Fibroblast of the conjunctiva (primary cell): ENCODE data around the gene VPS16.

Experiments used
- DNase-seq: peaks from one replicate; pipeline ENCODE4 v3.0.0-alpha.2; 2010; ENCODE audit warnings: low read depth

VPS16 gene

DNA sequence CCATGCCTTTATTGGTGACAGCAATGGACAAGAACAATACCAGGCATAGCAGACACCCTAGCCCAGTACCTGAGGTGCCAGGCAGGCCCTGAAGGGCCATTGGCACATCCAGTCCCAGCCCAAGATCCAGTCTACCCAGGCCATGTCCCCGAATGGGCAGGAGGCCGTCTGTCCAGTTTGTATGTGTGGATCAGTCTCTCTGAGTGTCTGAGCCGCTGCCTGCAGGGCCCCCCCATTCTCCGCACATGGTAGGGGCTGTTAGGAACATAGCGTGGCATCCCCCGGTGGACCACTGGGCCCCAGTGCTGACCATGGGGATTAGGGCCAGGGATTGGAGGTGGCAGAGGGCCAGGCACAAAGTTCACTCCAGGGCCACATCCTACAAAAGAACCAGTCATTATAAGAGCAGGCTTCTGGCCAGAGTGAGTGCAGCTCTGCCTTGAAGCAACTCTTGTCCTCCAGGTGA, 5.2 kb upstream of the VPS16 start:
- no peak for DNase-seq

DNA sequence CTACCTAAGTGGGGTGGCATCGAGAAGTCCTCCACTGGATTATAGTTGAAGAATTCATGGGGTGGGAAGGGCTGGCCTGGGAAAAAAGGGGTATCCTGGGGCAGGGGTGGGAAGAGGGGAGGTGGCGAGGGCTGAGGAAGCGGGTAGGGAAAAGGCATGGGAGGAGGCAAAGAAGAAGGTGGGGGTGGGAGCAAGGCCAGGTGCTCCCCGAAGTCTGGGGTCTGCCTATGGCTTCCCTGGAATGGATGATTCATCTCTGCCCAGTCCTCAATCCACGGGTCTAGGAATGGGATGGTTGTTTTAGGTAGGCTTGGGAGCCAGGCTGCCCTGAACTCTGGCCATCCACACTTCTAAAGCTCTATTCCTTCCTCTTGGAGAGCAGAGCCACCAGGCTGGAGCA, 4.5 kb upstream of the VPS16 start:
- no peak for DNase-seq

DNA sequence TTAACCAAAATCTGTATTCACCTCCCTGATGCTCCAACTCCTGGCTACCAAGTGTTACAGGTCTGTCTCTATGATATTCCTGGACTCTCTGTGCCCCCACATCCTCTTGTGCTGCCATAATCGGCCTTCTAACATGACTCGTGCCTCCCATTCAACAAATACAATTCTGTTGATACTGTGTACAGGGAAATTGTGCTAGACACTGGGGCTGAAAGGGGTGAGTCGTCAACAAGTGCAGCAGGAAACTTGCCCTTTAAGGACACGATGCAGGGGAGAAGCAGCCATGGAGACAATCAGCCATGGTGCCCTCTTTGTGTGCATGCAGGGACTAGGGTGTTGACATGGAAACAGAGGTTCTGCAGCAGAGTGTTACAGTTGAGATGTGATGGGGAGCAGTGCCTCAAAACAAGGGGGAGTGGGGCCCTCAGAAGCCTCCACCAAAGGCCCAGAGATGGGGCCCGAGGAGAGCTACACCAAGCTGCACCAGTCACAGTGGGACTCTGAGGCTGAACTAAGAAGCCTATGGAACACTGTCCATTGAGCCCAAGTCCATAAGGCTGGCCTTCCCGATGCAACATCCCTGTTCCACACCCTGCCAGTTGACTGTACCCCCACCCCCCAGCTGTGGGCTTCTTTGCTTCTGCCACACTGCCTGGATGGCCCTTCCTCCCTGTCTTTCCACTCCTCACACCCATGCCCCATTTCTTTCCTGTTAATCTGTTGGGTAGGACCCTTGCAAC, 3.2 kb upstream of the VPS16 start:
- DNase-seq, result no peak

DNA sequence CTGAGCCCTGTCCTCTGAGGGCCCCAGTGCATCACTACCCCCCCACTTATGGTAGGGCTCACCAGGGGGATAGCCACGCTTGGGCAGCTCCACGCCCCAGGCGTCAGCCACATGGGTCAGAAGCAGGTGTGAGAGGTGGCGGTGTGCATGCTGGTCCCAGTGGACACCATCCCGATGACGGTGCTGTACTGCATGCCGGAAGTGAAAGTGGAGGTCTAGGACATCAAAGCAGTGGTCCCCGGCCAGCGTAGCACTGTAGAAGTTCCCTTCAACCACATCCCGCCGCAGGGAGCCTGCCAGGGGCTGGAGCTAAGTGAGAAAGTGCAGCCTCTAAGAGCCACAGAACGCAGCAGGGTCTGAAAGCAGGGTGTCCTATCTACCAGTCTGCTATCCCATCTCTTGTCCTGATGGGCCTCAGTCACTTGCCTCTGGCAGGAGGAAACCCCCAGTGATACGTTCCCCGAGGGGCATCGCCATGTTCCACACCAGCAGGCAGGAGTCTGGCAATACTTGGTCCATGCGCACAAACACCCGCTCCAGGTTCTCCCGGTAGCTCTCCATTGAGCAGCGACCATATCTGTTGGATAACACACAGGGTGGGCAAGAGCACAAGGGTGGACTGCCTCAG, 2.3 kb upstream of the VPS16 start:
- DNase-seq, result no peak

DNA sequence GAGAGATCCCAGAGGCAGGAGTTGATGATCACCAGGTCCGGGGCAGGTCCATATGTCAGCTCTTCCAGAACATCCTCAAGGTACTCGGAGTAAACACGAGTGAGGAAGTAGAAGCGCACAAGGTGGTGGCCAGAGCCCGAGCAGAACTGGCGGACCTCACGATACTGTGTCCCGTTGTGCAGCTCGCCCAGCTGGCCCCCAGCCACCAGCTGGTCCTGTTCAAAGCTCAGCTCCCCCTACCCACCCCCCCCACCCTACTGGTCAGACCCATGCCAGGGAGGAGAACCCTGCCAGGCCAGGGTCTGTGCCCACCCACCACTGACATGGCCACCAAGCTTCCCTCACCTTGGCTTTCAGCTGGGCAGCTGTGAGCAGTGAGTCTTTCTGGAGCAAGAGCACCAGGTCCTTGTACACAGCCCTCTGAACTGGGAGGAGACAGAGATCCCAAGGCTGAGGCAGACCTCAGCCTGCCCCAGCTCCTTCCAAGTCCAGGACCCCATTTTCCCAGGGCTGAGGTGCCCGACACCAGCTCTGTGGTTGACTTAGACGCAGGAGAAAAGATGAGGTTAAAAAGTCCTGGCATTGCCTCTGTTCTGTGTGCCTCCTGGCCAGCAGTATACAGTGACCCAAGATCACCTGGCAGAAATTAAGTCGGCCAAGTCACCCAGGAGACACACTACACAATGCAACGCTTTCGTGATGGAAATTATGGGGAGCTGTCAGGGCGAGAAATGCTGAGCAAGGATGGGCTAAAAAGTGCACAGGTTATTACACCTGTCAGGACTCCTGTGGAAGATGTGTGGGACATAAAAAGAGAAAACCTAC, 1.5 kb upstream of the VPS16 start:
- DNase-seq, result no peak

DNA sequence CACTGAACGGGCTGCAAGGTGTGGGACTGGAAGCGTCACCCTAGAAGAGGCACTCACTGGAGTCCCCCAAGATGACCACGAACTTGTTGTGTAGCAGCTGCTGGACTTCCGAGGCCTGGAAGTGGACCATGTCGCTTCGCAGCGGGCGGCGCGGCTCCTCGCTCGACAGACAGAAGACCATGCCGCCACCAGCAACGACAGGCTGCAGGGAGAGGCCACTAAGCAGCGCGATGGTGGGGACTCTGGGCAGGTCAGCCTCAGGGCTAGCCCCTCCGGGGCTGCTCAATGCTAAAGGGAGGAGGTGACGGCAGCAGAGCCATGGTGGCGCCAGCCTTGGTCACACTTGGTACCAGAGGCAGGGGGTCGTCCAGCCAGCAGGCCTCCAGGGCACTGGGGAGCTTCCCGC, 810 bp upstream of the VPS16 start:
- no peak for DNase-seq

DNA sequence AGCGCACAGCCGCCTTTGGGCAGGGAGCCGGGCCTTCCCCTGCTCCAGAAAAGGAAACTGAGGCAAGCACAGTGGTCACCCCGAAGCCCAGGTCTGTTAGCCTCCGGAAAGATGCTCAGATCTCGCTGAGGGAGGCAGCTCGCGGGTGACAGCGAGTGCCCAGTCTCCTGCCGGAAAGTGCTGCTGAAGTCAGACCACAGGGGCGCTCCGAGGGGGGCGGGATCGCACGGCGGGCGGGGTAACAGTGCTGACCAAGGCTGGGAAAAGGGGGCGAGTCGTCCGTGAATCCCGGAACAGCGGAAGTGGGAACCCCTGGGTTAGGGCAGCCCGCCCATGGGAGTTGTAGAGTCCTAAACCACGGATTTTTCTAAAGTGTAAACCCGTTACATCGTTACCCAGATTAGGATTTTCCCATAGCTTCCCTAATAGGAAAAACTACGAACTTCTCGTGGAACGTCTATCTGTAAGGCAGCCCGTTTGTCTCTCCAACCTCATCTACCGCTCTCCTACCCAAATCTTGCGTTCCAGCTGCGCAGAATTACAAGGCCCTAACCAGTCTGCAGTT, 504 bp downstream of the VPS16 start:
- DNase-seq, result no peak

DNA sequence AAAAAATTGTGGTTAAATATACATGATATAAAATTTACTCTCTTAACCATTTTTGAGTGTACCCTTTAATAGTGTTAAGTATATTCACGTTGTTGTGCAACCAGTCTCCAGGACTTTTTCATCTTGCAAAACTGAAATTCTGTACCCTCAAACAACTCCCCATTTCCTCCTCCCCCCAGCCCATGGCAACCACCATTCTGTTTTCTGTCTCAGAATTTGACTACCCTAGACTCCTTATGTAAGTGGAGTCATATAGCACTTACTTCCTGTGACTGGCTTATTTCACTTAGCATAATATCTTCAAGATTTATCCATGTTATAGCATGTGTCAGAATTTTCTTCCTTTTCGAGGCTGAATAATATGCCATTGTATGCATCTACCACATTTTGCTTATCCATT, 5.1 kb downstream of the VPS16 start:
- DNase-seq, result no peak

DNA sequence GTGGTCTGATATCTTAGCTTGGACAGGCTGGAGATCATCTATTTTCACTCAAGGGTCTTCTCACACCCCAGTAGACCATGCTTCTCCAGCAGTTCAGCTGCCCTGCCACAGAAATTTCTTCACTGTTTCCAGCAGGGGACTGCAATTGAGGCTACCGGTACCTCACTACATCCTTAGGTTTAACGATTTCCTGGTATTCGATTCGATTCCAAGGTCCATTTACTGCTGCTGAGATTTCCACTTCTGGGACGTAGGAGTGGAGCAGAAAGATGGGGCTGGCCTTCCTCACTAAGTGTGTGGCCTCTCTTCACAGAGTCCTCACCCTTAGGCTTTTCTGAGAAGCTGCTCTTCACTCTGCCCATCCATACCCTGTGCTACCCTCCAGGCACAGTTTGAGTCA, 6.2 kb downstream of the VPS16 start:
- no peak for DNase-seq

DNA sequence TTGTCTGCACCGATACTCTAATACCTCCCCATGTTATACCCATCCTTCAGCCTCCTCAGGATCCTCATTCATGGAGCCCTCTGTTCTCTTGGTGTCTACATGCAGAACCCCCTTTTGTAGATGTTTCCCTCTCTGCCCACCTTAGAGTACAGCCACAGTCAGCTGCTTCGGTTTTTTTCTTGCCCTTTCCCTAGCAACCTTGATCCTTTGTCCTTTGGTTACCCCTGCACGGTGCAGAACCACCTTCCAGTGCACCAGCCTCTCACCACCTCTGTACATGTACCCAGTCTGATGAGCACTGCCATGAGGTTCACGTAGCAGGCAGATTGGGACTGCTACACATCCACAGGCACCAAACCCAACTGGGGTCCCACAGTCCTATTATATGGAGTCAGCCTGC, 7.3 kb downstream of the VPS16 start:
- DNase-seq, result no peak

DNA sequence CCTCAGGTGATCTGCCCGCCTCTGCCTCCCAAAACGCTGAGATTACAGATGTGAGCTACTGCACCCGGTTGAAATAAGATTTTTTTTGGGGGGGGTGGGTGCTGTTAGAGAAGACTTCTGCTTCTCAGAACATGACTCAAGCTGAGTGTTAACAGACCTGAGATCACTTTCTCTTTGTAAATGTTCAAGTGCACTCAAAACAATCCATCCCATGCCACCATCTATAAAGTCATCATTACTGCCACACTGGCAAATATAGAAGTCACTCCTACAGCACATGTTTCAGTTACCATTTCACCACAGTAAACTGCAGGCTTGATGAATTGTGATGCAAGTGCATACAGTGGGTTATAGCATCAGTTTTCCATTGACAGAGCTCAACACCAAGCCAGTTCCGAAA, 9.0 kb downstream of the VPS16 start:
- DNase-seq, result no peak

DNA sequence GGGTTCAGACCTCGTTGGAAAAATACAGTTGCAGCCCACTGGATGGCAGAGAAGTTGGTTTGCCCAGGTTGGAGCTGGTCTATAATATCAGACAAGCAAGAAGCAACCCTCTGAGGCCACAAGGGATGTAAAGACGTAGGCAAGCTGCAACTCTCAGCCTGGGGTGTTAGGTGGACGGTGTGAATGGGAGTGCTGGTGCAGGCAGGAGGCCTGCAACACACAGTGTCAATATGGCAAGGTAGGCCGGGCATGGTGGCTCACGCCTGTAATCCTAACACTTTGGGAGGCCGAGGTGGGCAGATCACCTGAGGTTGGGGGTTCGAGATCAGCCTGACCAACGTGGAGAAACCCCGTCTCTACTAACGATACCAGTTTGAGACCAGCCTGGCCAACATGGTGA, 10.5 kb downstream of the VPS16 start:
- DNase-seq, result no peak

DNA sequence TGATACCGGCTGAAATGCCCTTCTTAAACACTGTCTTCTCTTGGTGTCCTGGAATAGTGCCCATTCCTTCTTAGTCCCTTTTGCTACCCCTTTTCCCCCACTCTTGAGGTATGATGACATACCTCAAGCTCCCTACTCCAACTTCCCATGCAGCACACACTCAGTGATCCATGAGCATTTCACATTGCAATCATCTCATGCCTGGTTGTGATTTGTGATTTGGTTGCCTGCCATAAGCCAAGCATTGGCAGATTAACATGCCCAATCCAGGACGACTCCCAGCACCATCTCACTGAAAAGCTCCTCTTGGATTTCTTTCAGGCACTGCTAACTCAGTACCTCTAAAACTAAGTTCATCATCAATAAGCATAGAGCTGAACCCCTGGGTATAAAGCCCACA, 18.0 kb downstream of the VPS16 start:
- DNase-seq, result no peak

DNA sequence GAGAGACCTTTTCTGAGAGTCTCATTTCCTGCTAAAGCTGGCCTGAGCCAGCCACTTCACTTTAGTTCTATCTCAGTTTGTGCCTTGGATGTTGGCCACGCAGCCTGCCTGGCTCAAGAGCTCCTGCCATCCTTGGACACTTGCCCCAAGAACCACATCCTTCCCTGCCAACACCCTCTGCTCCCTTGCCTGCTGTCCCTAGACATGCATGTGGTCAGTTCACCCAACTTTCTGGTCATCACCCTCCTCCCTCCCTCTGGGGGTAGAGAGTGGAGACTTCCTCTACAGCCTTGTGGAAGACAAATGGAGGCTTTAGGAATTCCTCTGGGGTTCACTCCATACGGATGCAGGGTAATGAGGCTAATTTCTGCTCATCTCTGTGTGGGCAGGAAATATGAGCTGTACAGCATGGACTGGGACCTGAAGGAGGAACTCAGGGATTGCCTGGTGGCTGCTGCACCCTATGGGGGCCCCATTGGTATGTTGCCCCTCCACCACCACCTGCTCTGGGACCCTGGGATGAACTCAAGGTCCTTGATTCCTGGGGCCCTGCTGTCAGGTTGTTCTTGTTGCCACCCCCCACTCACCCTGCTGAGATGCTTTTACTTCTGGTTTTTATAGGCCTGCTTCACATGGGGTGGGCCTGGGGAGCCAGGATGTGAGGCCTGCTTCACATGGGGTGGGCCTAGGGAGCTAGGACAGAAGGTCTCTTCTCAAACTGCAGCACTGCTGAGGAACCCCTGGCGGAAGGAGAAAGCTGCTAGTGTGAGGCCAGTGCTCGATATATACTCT, 19.0 kb downstream of the VPS16 start:
- no peak for DNase-seq

DNA sequence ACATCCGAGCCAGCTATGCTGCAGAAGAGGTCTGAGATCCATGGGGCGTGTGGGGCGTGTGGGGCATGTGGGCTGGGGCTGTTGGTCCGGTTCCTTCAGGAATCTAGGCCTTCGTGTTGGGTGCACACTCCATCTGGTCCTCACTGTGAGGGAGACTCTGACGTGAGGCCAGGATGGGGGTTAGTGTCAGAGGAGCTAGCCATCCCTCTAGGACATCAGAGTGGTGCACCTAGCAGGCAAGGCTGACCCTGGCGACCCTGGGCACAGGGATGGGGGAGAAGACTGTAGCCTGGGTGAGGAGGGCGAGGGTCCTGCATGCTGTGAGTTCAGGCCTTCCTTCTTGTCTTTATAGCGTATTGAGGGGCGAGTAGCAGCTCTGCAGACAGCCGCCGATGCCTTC, 24.1 kb downstream of the VPS16 start:
- DNase-seq, result no peak

DNA sequence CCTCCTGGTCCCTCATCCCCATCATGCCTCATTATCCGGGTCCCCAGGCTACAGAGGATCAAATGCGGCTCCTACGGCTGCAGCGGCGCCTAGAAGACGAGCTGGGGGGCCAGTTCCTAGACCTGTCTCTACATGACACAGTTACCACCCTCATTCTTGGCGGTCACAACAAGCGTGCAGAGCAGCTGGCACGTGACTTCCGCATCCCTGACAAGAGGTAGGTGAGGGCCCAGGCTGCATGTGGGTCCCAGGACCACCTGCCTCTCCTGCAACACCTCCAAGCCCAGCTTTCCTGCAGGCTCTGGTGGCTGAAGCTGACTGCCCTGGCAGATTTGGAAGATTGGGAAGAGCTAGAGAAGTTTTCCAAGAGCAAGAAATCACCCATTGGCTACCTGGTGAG, 24.6 kb downstream of the VPS16 start:
- DNase-seq, result no peak

DNA sequence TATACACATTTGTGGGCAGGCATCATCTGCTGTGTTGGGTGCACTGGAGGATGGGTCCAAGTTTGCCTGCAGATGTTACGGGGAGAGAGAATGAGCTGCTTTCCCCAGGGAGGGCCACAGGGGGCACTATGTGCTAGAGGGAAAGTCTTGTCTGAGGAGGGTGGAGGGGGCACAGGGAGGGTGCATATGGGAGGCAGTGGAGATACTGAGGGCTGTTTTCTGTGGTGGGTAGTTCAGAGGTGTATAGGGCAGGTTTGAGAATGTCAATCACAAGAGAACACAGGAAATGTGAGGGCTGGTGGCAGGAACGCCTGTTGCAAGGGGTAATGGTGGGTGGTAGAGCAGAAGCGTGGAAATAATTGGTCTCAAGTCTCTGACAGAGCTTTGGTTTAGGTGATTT, 25.1 kb downstream of the VPS16 start:
- DNase-seq, result no peak

DNA sequence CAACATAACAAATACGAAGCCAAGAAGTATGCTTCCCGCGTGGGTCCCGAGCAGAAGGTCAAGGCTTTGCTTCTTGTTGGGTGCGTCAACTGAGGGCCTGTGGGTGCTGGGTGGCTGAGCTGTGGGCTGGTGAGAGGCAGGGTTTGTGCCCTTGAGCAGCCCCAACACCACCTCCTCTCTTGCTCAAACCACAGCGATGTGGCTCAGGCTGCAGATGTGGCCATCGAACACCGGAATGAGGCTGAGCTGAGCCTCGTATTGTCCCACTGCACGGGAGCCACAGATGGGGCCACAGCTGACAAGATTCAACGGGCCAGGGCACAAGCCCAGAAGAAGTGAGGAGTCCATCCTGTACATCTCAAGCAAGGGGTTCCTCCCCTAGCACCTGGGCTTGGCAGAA, 25.7 kb downstream of the VPS16 start:
- no peak for DNase-seq

DNA sequence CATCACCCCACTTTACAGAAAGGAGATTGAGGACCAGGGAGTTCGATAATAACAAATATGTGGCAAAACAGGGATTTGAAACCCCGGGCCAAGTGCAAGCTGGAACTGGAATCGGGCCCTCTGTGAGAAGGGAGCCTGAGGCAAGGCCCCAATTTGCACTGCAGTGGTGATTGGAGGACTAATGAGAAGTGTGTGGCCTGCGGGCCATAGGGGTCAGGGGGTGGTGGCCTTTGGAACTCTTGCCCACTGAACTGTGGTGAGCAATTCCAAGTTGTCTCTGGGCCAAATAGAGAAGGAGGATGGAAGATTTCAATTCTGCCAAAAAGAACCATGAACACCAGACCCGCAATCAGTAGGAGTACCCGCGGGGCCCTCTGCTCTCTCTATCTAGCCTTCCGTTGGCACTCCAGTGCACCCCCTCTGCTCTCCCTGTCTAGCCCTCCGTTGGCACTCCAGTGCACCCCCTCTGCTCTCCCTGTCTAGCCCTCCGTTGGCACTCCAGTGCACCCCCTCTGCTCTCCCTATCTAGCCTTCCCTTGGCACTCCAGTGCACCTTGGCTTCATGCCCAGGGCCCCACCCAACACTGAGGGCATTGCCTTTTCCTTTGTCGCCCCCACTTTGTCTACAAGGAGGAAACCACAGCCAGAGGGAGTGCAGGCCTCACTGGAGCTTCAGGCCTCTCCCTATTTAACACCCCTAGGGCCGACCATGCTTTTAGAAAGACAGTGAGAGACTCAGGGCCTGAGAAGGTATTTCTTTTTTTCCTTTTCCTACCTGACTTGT, 26.7 kb downstream of the VPS16 start:
- no peak for DNase-seq

DNA sequence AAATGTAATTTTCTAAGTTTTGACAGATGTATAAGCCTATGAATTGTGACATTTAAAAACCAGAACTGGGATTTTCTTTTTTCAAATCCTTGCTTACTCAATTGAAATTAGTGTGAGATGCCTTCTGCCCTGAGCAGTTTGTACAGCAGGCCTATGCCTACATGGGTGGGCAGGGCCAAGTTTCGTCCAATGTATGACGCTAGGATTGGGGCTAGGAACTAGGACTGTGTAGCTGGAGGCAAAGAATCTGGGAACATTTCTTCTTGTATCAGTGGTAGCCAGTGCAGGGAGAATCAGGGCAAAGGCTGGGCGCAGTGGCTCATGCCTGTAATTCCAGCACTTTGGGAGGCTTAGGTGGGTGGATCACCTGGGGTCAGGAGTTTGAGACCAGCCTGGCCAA, 28.8 kb downstream of the VPS16 start:
- DNase-seq, result no peak

DNA sequence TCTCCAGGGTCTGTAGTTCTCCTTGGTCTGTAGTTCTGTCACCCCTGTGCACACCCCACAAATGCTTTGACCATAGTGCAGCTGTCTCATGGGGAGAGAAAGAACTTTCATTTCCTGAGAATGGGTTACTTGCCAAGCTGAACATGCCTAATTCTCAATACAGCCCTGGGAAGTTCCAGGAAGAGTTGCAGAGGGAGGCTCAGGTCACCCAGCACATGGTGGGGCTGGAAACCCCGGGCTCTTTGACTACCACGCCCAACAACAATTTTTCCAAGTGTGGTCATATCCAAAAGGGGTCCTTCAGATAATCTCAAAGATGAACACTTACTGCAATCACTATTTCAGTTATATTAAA, 30.5 kb downstream of the VPS16 start:
- DNase-seq, result no peak
